ENCODE results near the gene GATD1.

Gene GATD1

DNA sequence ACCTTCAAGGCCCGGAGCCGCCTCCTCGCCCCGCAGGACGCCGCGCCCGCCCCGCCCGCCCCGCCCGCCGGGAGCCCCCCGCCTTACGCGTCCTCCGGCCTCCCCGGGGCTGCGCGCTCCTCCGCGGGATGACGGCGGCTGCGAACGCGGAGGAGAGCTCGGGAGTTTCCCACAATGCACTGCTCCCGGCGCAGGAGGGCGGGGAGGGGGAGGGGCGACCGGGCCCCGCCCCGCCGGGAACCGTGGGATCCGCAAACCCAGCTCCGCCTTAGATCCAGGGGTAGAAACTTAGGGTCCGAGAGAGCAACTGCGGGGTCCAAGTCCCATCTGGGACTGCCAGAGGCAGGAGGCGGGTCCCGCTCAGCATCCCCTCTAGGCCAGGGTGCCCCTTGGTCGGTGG lies 12.7 kb upstream of the GATD1 start, which contains the start of gene CEND1:
CEND1 (minus strand) TSS at position 148 of the 400 bp plus-strand sequence. CDS start 1,514 bp downstream, outside the sequence.
- no peak for DNase-seq (ENCODE audit: low read depth, low spot score)
- Histone ChIP-seq H3K9ac (ENCODE audit: insufficient read length, low read depth) (peak within 1 kb of the TSS; percentile 76), H3K9me3 (ENCODE audit: insufficient read depth, low read length) (no peaks in the 10 kb centered on the region), H3K4me3 (ENCODE audit: insufficient read length, low read depth) (no peak within 1 kb of the TSS), H3K4me1 (ENCODE audit: insufficient read depth, insufficient read length) (peaks cover 47% of the 10 kb centered on the region), H3K27me3 (ENCODE audit: insufficient read depth, insufficient read length) (no peaks in the 10 kb centered on the region), H3K36me3 (ENCODE audit: insufficient read depth, insufficient read length, low read length) (peaks cover 51% of the 10 kb centered on the region)
- no peak for TF ChIP-seq ZNF274 (IDR thresholded peaks at IDR 0.05; ENCODE audit: low read depth, low read length)

DNA sequence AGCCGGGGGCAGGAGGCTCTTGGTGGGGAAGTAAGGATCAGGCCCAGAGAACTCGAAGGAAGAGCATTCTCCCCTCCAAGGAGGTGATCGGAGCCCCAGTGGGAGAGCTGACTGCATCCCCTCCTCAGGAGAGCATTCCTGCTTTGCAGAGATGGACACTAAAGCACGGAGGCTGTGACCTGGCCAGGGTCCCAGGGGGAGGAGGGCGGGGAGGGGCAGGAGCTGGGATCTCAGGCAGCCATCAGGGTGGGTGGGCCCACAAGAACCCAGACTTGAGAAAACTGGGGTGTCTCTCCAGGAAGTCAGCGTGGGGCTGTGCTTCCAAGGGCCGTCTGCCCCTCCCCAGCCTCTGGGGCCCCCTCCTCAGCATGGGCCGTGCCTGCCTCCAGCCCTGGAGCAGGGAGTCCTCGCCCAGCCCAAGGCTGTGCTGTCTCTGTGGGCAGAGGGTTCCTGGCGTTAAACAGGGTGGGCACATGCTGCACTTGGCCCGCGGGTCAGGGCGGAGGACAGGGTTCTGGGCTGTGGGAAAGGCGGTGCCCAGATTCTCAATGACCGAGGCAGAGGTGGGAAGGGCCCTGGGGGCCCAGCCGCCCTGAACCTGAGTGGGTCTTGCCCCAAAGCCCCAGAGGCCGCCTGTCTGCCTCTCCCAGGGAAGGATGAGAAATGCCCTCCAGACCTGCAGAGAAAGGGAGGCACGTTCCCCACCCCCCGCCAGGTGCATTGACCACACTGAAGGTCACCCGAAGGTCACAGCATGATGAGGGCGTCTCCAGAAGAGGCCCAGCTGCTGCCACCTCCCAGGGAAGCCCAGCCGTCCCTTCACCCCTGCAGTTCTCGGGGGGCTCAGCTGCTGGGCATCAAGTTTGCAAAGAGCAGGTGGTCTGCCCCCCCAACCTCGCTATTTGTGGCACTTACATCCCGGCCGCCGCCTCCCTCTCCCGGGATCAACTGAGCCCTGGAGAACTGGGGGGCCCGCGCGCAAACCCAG lies 12.0 kb upstream of the GATD1 start:
- DNase-seq (ENCODE audit: low read depth, low spot score) = no peak
- no peaks in the 10 kb centered on the region for H3K9me3 ChIP-seq (ENCODE audit: insufficient read depth, low read length)
- H3K36me3 ChIP-seq (ENCODE audit: insufficient read depth, insufficient read length, low read length) = peaks cover 48% of the 10 kb centered on the region
- H3K4me3 ChIP-seq (ENCODE audit: insufficient read length, low read depth) = no peak overlapping the region
- TF ChIP-seq YY1 (IDR thresholded peaks at IDR 0.05; ENCODE audit: insufficient read depth, insufficient read length) (no peak), SUZ12 (IDR thresholded peaks at IDR 0.05; ENCODE audit: extremely low read depth, insufficient read depth, insufficient read length) (no peak), ZNF274 (IDR thresholded peaks at IDR 0.05; ENCODE audit: low read depth, low read length) (no peak)
- no peaks in the 10 kb centered on the region for H3K27me3 ChIP-seq (ENCODE audit: insufficient read depth, insufficient read length)
- H3K9ac ChIP-seq (ENCODE audit: insufficient read length, low read depth) = peak overlapping the region; percentile 50
- H3K4me1 ChIP-seq (ENCODE audit: insufficient read depth, insufficient read length) = peaks cover 41% of the 10 kb centered on the region

DNA sequence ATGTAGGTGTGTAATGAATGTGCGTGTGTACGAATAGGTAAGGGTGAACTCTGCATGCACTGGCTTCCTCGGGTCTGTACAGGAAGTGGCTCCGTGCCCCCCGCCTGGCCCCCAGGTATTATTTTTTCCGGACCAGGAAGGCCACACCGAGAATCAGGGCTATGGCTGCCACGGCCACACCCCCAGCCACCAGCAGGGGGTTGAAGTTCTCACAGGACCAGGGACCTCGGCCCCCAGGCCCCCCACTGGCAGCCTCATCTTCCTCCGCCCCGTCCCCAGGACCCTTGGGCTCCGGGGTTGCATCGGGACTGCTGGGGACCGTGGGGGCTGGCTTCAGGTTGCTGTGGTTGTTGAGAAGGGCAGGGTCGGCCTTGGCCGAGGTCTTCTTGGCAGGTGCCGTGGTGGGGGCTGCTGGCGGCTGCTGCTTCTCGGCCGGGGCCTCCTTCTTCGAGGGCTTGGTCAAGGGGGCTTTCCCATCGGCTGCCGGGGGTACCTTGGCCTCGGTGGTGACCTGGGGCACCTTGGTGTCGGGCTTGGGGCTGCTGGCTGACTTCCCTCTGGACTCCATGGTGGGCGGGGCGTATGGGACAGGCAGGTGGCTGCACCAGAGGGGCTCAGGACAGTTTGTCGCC lies 10.8 kb upstream of the GATD1 start:
- no peak overlapping the region for H3K4me3 ChIP-seq (ENCODE audit: insufficient read length, low read depth)
- no peak for DNase-seq (ENCODE audit: low read depth, low spot score)
- peaks cover 39% of the 10 kb centered on the region for H3K4me1 ChIP-seq (ENCODE audit: insufficient read depth, insufficient read length)
- H3K27me3 ChIP-seq (ENCODE audit: insufficient read depth, insufficient read length) = no peaks in the 10 kb centered on the region
- no peaks in the 10 kb centered on the region for H3K9me3 ChIP-seq (ENCODE audit: insufficient read depth, low read length)
- H3K9ac ChIP-seq (ENCODE audit: insufficient read length, low read depth) = no peak overlapping the region
- peaks cover 37% of the 10 kb centered on the region for H3K36me3 ChIP-seq (ENCODE audit: insufficient read depth, insufficient read length, low read length)
- TF ChIP-seq ZNF274 (IDR thresholded peaks at IDR 0.05; ENCODE audit: low read depth, low read length) = no peak
- no peak for TF ChIP-seq SUZ12 (IDR thresholded peaks at IDR 0.05; ENCODE audit: extremely low read depth, insufficient read depth, insufficient read length)
- TF ChIP-seq YY1 (IDR thresholded peaks at IDR 0.05; ENCODE audit: insufficient read depth, insufficient read length) = no peak

DNA sequence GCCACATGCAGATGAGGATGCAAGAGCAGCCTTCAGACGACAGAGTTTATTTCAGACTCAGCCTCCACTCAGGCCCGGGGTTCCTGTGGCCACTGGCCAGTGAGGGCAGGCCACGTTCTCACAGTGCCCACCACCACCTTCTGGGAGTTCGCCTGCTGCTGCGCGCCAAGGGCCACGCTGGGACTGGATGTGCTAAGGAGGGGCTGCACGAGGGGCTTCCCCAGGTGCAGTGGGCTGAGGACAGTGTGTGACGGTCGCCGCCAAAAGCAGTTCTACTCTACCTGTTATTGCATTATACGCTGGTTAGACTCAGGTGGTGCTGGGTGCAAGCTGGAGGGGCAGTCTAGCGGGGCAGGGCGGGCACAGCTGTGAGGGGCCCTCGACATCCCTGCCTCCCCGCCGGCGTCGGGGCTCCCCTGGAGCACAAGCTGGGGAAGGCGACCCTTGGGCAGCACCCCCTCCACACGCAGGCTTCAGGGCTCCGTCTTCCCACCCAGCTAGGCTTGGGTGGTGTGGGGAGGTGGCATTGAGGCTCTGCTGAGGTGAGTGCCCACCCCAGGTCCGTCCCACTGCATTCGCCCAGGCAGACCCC lies 9.9 kb upstream of the GATD1 start:
- Histone ChIP-seq H3K36me3 (ENCODE audit: insufficient read depth, insufficient read length, low read length) (peaks cover 32% of the 10 kb centered on the region), H3K4me3 (ENCODE audit: insufficient read length, low read depth) (no peak overlapping the region), H3K4me1 (ENCODE audit: insufficient read depth, insufficient read length) (peaks cover 42% of the 10 kb centered on the region), H3K9ac (ENCODE audit: insufficient read length, low read depth) (no peak overlapping the region), H3K27me3 (ENCODE audit: insufficient read depth, insufficient read length) (no peaks in the 10 kb centered on the region), H3K9me3 (ENCODE audit: insufficient read depth, low read length) (no peaks in the 10 kb centered on the region)
- TF ChIP-seq YY1 (IDR thresholded peaks at IDR 0.05; ENCODE audit: insufficient read depth, insufficient read length) (no peak), SUZ12 (IDR thresholded peaks at IDR 0.05; ENCODE audit: extremely low read depth, insufficient read depth, insufficient read length) (no peak), ZNF274 (IDR thresholded peaks at IDR 0.05; ENCODE audit: low read depth, low read length) (no peak)
- no peak for DNase-seq (ENCODE audit: low read depth, low spot score)

DNA sequence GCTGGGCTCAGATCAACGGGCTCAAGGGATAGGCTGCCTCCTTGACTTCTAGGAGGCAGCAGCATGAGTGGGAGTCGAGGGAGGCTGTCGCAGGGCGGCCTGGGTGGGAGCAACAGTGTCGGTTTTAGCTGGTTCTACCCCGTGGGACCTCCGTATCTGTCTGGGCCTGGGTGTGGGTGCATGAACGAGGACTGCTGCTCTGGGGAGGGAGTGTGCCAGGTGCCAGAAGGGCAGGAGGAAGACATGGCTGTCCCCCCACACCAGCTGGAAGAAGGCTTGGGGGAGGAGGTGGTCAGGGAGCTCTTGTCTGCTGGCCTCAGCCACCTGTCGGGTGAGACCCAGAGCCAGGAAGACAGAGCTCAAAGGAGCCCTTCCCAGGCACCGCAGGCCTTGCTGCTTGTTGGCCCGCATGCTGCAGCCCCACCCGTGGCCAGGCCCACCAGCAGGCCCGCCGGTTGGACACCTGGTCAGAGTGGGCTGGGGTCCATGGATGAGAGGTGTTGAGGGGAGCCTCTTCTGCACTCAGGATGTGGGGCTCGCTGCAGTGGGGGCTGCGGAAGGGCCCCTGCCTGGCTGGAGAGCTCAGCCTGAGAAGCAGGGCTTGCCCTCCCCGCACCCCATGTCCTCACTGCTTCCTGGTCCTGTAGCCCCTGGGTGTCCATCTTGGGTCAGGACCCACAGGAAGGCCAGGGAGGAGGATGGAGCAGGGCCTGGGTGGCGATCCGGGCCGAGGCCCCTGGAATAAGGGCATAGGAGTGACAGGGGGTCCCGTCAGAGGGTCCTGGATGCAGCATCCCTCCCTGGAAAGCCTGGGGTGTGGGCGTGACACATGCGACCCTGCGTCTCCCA lies 9.2 kb upstream of the GATD1 start:
- Histone ChIP-seq H3K4me1 (ENCODE audit: insufficient read depth, insufficient read length) (peaks cover 43% of the 10 kb centered on the region), H3K9ac (ENCODE audit: insufficient read length, low read depth) (peak overlapping the region; percentile 3), H3K36me3 (ENCODE audit: insufficient read depth, insufficient read length, low read length) (peaks cover 32% of the 10 kb centered on the region), H3K27me3 (ENCODE audit: insufficient read depth, insufficient read length) (no peaks in the 10 kb centered on the region), H3K4me3 (ENCODE audit: insufficient read length, low read depth) (no peak overlapping the region), H3K9me3 (ENCODE audit: insufficient read depth, low read length) (no peaks in the 10 kb centered on the region)
- no peak for TF ChIP-seq SUZ12 (IDR thresholded peaks at IDR 0.05; ENCODE audit: extremely low read depth, insufficient read depth, insufficient read length)
- DNase-seq (ENCODE audit: low read depth, low spot score) = no peak

DNA sequence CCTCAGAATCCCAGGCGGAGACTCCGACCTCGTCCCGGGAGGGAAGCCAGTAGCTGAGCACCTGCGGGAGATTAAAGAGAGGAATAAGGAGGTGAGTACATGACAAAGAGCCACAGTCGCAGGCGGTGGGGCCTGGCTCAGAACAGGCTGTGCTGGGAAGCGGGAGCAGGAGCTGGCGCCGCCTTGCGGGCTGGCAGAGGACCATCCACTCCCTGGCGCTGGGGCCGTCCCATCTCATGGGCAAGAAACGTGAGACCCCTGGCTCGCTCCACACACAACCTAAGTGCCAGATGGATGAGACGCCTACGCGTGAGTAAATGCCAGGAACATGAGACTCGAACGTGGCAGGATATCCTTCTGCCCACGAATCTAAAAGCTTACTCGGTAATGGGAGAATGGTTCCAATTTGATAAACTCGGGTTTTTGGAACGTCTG lies 6.3 kb upstream of the GATD1 start:
- Histone ChIP-seq H3K4me1 (ENCODE audit: insufficient read depth, insufficient read length) (peaks cover 43% of the 10 kb centered on the region), H3K9me3 (ENCODE audit: insufficient read depth, low read length) (no peaks in the 10 kb centered on the region), H3K36me3 (ENCODE audit: insufficient read depth, insufficient read length, low read length) (peaks cover 48% of the 10 kb centered on the region), H3K4me3 (ENCODE audit: insufficient read length, low read depth) (no peak overlapping the region), H3K9ac (ENCODE audit: insufficient read length, low read depth) (no peak overlapping the region), H3K27me3 (ENCODE audit: insufficient read depth, insufficient read length) (no peaks in the 10 kb centered on the region)
- no peak for TF ChIP-seq YY1 (IDR thresholded peaks at IDR 0.05; ENCODE audit: insufficient read depth, insufficient read length)
- TF ChIP-seq SUZ12 (IDR thresholded peaks at IDR 0.05; ENCODE audit: extremely low read depth, insufficient read depth, insufficient read length) = no peak
- TF ChIP-seq ZNF274 (IDR thresholded peaks at IDR 0.05; ENCODE audit: low read depth, low read length) = no peak
- DNase-seq (ENCODE audit: low read depth, low spot score) = peak; percentile 94

All from NT2/D1 (cell line).